H1 (cell line): Measurements from ENCODE around the gene CCNG1. TPM values are rescaled to one million over a fixed set of nuclear protein-coding genes. Genes with fewer than 3 reads are reported as not detected.

Experiments used
- polyA plus RNA-seq, 7 experiments: library from polyadenylated mRNA; depleted of rRNA in 3 of 7; stranded (reverse) in 5 of 7; unstranded in 2 of 7; fragments of >200 nt in 5 of 7; fragments of 200-250 nt in 2 of 7; gene quantifications; 1 replicate in 5 of 7; 2 replicates in 1 of 7; 4 replicates in 1 of 7; pipeline versions ENCODE4 v1.2.1 to v1.2.3, GENCODE V29; 2011 to 2013; ENCODE audit warnings: missing spikeins in 2 of 7, mixed read lengths in 2 of 7
- total RNA-seq: library from RNA; stranded (reverse); fragmentation: NEBNext Ultra II Directional; extraction: Animal tissue kit (Norgen Biotek cat#: 25700); gene quantifications from 2 replicates; pipeline ENCODE4 v1.2.1, GENCODE V29; 2021
- TF ChIP-seq, protein P1 (sequence below): fragments of 300-600 bp; sonication (generic); IDR thresholded peaks from 2 replicates; pipeline ENCODE4 v1.7.1; 2012; ENCODE audit warnings: low read length, moderate library complexity, mild to moderate bottlenecking, inconsistent platforms; ENCODE audit not compliant: insufficient replicate concordance

CCNG1 gene
- total and polyA plus RNA-seq, 2 of the 8 experiments (the other 6 are each of a cell fraction or from before 2014, with no cell fraction given): 165 to 369 TPM

DNA sequence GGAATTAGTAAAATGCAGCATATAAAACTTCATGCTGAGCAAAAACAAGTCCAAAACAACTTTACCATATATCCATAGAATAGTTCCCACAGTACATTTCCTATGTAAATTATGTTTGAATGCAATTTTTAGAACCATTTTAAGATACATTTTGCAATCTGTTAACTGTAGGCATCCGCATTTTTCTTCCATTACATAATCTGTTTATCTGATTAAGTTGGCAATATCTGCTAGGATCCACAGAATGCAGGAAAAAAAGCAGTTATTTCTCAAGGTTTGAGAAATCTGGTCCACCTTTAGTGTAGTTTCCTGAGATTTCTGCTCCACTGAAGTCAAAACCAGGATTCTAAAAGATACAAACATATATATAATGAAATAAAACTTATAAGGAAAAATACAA is 16.3 kb downstream of the CCNG1 start (continued):
- TF ChIP-seq, protein P1, sequence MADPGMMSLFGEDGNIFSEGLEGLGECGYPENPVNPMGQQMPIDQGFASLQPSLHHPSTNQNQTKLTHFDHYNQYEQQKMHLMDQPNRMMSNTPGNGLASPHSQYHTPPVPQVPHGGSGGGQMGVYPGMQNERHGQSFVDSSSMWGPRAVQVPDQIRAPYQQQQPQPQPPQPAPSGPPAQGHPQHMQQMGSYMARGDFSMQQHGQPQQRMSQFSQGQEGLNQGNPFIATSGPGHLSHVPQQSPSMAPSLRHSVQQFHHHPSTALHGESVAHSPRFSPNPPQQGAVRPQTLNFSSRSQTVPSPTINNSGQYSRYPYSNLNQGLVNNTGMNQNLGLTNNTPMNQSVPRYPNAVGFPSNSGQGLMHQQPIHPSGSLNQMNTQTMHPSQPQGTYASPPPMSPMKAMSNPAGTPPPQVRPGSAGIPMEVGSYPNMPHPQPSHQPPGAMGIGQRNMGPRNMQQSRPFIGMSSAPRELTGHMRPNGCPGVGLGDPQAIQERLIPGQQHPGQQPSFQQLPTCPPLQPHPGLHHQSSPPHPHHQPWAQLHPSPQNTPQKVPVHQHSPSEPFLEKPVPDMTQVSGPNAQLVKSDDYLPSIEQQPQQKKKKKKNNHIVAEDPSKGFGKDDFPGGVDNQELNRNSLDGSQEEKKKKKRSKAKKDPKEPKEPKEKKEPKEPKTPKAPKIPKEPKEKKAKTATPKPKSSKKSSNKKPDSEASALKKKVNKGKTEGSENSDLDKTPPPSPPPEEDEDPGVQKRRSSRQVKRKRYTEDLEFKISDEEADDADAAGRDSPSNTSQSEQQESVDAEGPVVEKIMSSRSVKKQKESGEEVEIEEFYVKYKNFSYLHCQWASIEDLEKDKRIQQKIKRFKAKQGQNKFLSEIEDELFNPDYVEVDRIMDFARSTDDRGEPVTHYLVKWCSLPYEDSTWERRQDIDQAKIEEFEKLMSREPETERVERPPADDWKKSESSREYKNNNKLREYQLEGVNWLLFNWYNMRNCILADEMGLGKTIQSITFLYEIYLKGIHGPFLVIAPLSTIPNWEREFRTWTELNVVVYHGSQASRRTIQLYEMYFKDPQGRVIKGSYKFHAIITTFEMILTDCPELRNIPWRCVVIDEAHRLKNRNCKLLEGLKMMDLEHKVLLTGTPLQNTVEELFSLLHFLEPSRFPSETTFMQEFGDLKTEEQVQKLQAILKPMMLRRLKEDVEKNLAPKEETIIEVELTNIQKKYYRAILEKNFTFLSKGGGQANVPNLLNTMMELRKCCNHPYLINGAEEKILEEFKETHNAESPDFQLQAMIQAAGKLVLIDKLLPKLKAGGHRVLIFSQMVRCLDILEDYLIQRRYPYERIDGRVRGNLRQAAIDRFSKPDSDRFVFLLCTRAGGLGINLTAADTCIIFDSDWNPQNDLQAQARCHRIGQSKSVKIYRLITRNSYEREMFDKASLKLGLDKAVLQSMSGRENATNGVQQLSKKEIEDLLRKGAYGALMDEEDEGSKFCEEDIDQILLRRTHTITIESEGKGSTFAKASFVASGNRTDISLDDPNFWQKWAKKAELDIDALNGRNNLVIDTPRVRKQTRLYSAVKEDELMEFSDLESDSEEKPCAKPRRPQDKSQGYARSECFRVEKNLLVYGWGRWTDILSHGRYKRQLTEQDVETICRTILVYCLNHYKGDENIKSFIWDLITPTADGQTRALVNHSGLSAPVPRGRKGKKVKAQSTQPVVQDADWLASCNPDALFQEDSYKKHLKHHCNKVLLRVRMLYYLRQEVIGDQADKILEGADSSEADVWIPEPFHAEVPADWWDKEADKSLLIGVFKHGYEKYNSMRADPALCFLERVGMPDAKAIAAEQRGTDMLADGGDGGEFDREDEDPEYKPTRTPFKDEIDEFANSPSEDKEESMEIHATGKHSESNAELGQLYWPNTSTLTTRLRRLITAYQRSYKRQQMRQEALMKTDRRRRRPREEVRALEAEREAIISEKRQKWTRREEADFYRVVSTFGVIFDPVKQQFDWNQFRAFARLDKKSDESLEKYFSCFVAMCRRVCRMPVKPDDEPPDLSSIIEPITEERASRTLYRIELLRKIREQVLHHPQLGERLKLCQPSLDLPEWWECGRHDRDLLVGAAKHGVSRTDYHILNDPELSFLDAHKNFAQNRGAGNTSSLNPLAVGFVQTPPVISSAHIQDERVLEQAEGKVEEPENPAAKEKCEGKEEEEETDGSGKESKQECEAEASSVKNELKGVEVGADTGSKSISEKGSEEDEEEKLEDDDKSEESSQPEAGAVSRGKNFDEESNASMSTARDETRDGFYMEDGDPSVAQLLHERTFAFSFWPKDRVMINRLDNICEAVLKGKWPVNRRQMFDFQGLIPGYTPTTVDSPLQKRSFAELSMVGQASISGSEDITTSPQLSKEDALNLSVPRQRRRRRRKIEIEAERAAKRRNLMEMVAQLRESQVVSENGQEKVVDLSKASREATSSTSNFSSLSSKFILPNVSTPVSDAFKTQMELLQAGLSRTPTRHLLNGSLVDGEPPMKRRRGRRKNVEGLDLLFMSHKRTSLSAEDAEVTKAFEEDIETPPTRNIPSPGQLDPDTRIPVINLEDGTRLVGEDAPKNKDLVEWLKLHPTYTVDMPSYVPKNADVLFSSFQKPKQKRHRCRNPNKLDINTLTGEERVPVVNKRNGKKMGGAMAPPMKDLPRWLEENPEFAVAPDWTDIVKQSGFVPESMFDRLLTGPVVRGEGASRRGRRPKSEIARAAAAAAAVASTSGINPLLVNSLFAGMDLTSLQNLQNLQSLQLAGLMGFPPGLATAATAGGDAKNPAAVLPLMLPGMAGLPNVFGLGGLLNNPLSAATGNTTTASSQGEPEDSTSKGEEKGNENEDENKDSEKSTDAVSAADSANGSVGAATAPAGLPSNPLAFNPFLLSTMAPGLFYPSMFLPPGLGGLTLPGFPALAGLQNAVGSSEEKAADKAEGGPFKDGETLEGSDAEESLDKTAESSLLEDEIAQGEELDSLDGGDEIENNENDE: no peak
- TF ChIP-seq, all 59 proteins: peak for 0
